ENCODE results near the gene CTDP1.
"Not testable (repeated sequence)": the region's sequence is repeated elsewhere in the genome, so short reads cannot be mapped to it uniquely, and the experiment has no call there.

Gene CTDP1

GRCh38 chr18:79682894-79683625 is 3.5 kb downstream of the CTDP1 start:
- no peak for DNase-seq

GRCh38 chr18:79683626-79684282 is 4.2 kb downstream of the CTDP1 start:
- DNase-seq = no peak

GRCh38 chr18:79684283-79684631 is 4.7 kb downstream of the CTDP1 start:
- DNase-seq = no peak

- DNase-seq = no peak
Measured at GRCh38 chr18:79684787-79685186, 5.2 kb downstream of the CTDP1 start.

- DNase-seq = no peak
Measured at GRCh38 chr18:79685281-79685680, 5.7 kb downstream of the CTDP1 start.

GRCh38 chr18:79685971-79686370 is 6.4 kb downstream of the CTDP1 start:
- no peak for DNase-seq

- DNase-seq = no peak
Measured at GRCh38 chr18:79687806-79688205, 8.2 kb downstream of the CTDP1 start.

GRCh38 chr18:79690071-79690470 is 10.5 kb downstream of the CTDP1 start:
- no peak for DNase-seq

- DNase-seq = no peak
Measured at GRCh38 chr18:79690586-79691482, 11.2 kb downstream of the CTDP1 start.

- DNase-seq = no peak
Measured at GRCh38 chr18:79692056-79692455, 12.5 kb downstream of the CTDP1 start.

- DNase-seq = no peak
Measured at GRCh38 chr18:79692886-79693285, 13.3 kb downstream of the CTDP1 start.

GRCh38 chr18:79693561-79694205 is 14.1 kb downstream of the CTDP1 start:
- no peak for DNase-seq

GRCh38 chr18:79694206-79694894 is 14.7 kb downstream of the CTDP1 start:
- not testable (repeated sequence) for DNase-seq

GRCh38 chr18:79694895-79695213 is 15.3 kb downstream of the CTDP1 start:
- DNase-seq = no peak

GRCh38 chr18:79695269-79695668 is 15.7 kb downstream of the CTDP1 start:
- DNase-seq = no peak

GRCh38 chr18:79695856-79696850 is 16.6 kb downstream of the CTDP1 start:
- no peak for DNase-seq

- DNase-seq = no peak
Measured at GRCh38 chr18:79697178-79697577, 17.6 kb downstream of the CTDP1 start.

- no peak for DNase-seq
Measured at GRCh38 chr18:79697976-79698375, 18.4 kb downstream of the CTDP1 start.

- no peak for DNase-seq
Measured at GRCh38 chr18:79698668-79699335, 19.2 kb downstream of the CTDP1 start.

- no peak for DNase-seq
Measured at GRCh38 chr18:79699653-79700052, 20.1 kb downstream of the CTDP1 start.

GRCh38 chr18:79702906-79703305 is 23.3 kb downstream of the CTDP1 start:
- no peak for DNase-seq
